ENCODE measurements around the gene KRT82.

KRT82 gene

GRCh38 chr12:52366738-52367485, 39.2 kb downstream of the KRT82 start, which contains the start of gene KRT85:
Gene KRT85 (minus strand): TSS chr12:52367481. CDS start chr12:52367405, 76 bp downstream.
- Histone ChIP-seq H3K36me3 (ENCODE audit: control insufficient read depth in 5 of 5, insufficient read depth in 5 of 5, low read length in 5 of 5) (no peaks in the 10 kb centered on the region), H3K27me3 (ENCODE audit: control insufficient read depth in 5 of 5, insufficient read depth in 4 of 5, low read length in 5 of 5) (peaks cover 0 to 13% (median 7%) of the 10 kb centered on the region in 5 donors), H3K4me3 (ENCODE audit: low read depth in 1 of 5, low read length in 5 of 5) (no peak within 1 kb of the TSS), H3K4me1 (ENCODE audit: control insufficient read depth in 5 of 5, insufficient read depth in 5 of 5, low read length in 5 of 5) (peaks cover 5 to 13% (median 11%) of the 10 kb centered on the region in 5 donors), H3K27ac (ENCODE audit: low read depth, low read length) (no peak within 1 kb of the TSS), H3K9ac (ENCODE audit: low read length in 5 of 5) (no peak within 1 kb of the TSS), H3K9me3 (ENCODE audit: control insufficient read depth in 5 of 5, low read length in 5 of 5) (no peaks in the 10 kb centered on the region)

- H3K4me1 ChIP-seq (ENCODE audit: control insufficient read depth in 5 of 5, insufficient read depth in 5 of 5, low read length in 5 of 5): no peaks in the 10 kb centered on the region
- no peak overlapping the region for H3K27ac ChIP-seq (ENCODE audit: low read depth, low read length)
- no peak overlapping the region for H3K4me3 ChIP-seq (ENCODE audit: low read depth in 1 of 5, low read length in 5 of 5)
- no peaks in the 10 kb centered on the region for H3K9me3 ChIP-seq (ENCODE audit: control insufficient read depth in 5 of 5, low read length in 5 of 5)
- no peaks in the 10 kb centered on the region for H3K36me3 ChIP-seq (ENCODE audit: control insufficient read depth in 5 of 5, insufficient read depth in 5 of 5, low read length in 5 of 5)
- H3K9ac ChIP-seq (ENCODE audit: low read length in 5 of 5): no peak overlapping the region
- peaks cover 0 to 17% (median 7%) of the 10 kb centered on the region in 5 donors for H3K27me3 ChIP-seq (ENCODE audit: control insufficient read depth in 5 of 5, insufficient read depth in 4 of 5, low read length in 5 of 5)
These were observed 41.1 kb downstream of the KRT82 start for GRCh38 chr12:52364901-52365489.

- H3K27ac ChIP-seq (ENCODE audit: low read depth, low read length): no peak overlapping the region
- no peak overlapping the region for H3K4me3 ChIP-seq (ENCODE audit: low read depth in 1 of 5, low read length in 5 of 5)
- H3K9me3 ChIP-seq (ENCODE audit: control insufficient read depth in 5 of 5, low read length in 5 of 5): no peaks in the 10 kb centered on the region
- H3K9ac ChIP-seq (ENCODE audit: low read length in 5 of 5): no peak overlapping the region
- H3K36me3 ChIP-seq (ENCODE audit: control insufficient read depth in 5 of 5, insufficient read depth in 5 of 5, low read length in 5 of 5): no peaks in the 10 kb centered on the region
- H3K4me1 ChIP-seq (ENCODE audit: control insufficient read depth in 5 of 5, insufficient read depth in 5 of 5, low read length in 5 of 5): peaks cover 0 to 3% (median 0%) of the 10 kb centered on the region in 5 donors
- peaks cover 0 to 14% (median 7%) of the 10 kb centered on the region in 5 donors for H3K27me3 ChIP-seq (ENCODE audit: control insufficient read depth in 5 of 5, insufficient read depth in 4 of 5, low read length in 5 of 5)
These were observed 42.1 kb downstream of the KRT82 start for GRCh38 chr12:52364061-52364460.

GRCh38 chr12:52363111-52363679, 42.9 kb downstream of the KRT82 start:
- Histone ChIP-seq H3K4me3 (ENCODE audit: low read depth in 1 of 5, low read length in 5 of 5) (no peak overlapping the region), H3K27ac (ENCODE audit: low read depth, low read length) (no peak overlapping the region), H3K4me1 (ENCODE audit: control insufficient read depth in 5 of 5, insufficient read depth in 5 of 5, low read length in 5 of 5) (peaks cover 0 to 3% (median 0%) of the 10 kb centered on the region in 5 donors), H3K27me3 (ENCODE audit: control insufficient read depth in 5 of 5, insufficient read depth in 4 of 5, low read length in 5 of 5) (peaks cover 0 to 18% (median 12%) of the 10 kb centered on the region in 5 donors), H3K9me3 (ENCODE audit: control insufficient read depth in 5 of 5, low read length in 5 of 5) (no peaks in the 10 kb centered on the region), H3K9ac (ENCODE audit: low read length in 5 of 5) (no peak overlapping the region), H3K36me3 (ENCODE audit: control insufficient read depth in 5 of 5, insufficient read depth in 5 of 5, low read length in 5 of 5) (no peaks in the 10 kb centered on the region)

- no peaks in the 10 kb centered on the region for H3K36me3 ChIP-seq (ENCODE audit: control insufficient read depth in 5 of 5, insufficient read depth in 5 of 5, low read length in 5 of 5)
- no peak overlapping the region for H3K9ac ChIP-seq (ENCODE audit: low read length in 5 of 5)
- H3K9me3 ChIP-seq (ENCODE audit: control insufficient read depth in 5 of 5, low read length in 5 of 5): no peaks in the 10 kb centered on the region
- H3K4me3 ChIP-seq (ENCODE audit: low read depth in 1 of 5, low read length in 5 of 5): no peak overlapping the region
- H3K27ac ChIP-seq (ENCODE audit: low read depth, low read length): no peak overlapping the region
- H3K4me1 ChIP-seq (ENCODE audit: control insufficient read depth in 5 of 5, insufficient read depth in 5 of 5, low read length in 5 of 5): peaks cover 0 to 3% (median 0%) of the 10 kb centered on the region in 5 donors
- peaks cover 0 to 18% (median 12%) of the 10 kb centered on the region in 5 donors for H3K27me3 ChIP-seq (ENCODE audit: control insufficient read depth in 5 of 5, insufficient read depth in 4 of 5, low read length in 5 of 5)
These were observed 43.9 kb downstream of the KRT82 start for GRCh38 chr12:52362118-52362726.

- H3K27me3 ChIP-seq (ENCODE audit: control insufficient read depth in 5 of 5, insufficient read depth in 4 of 5, low read length in 5 of 5): peaks cover 0 to 17% (median 11%) of the 10 kb centered on the region in 5 donors
- no peak overlapping the region for H3K9ac ChIP-seq (ENCODE audit: low read length in 5 of 5)
- no peak overlapping the region for H3K27ac ChIP-seq (ENCODE audit: low read depth, low read length)
- no peak overlapping the region for H3K4me3 ChIP-seq (ENCODE audit: low read depth in 1 of 5, low read length in 5 of 5)
- peaks cover 0 to 3% (median 0%) of the 10 kb centered on the region in 5 donors for H3K4me1 ChIP-seq (ENCODE audit: control insufficient read depth in 5 of 5, insufficient read depth in 5 of 5, low read length in 5 of 5)
- no peaks in the 10 kb centered on the region for H3K36me3 ChIP-seq (ENCODE audit: control insufficient read depth in 5 of 5, insufficient read depth in 5 of 5, low read length in 5 of 5)
- no peaks in the 10 kb centered on the region for H3K9me3 ChIP-seq (ENCODE audit: control insufficient read depth in 5 of 5, low read length in 5 of 5)
These were observed 44.6 kb downstream of the KRT82 start for GRCh38 chr12:52361553-52361952.

- H3K9me3 ChIP-seq (ENCODE audit: control insufficient read depth in 5 of 5, low read length in 5 of 5): no peaks in the 10 kb centered on the region
- no peaks in the 10 kb centered on the region for H3K36me3 ChIP-seq (ENCODE audit: control insufficient read depth in 5 of 5, insufficient read depth in 5 of 5, low read length in 5 of 5)
- no peak overlapping the region for H3K9ac ChIP-seq (ENCODE audit: low read length in 5 of 5)
- no peak overlapping the region for H3K27ac ChIP-seq (ENCODE audit: low read depth, low read length)
- H3K27me3 ChIP-seq (ENCODE audit: control insufficient read depth in 5 of 5, insufficient read depth in 4 of 5, low read length in 5 of 5): peaks cover 0 to 14% (median 7%) of the 10 kb centered on the region in 5 donors
- no peak overlapping the region for H3K4me3 ChIP-seq (ENCODE audit: low read depth in 1 of 5, low read length in 5 of 5)
- H3K4me1 ChIP-seq (ENCODE audit: control insufficient read depth in 5 of 5, insufficient read depth in 5 of 5, low read length in 5 of 5): peaks cover 0 to 3% (median 0%) of the 10 kb centered on the region in 5 donors
These were observed 45.4 kb downstream of the KRT82 start for GRCh38 chr12:52360663-52361271.

- Histone ChIP-seq H3K4me1 (ENCODE audit: control insufficient read depth in 5 of 5, insufficient read depth in 5 of 5, low read length in 5 of 5) (peaks cover 0 to 3% (median 0%) of the 10 kb centered on the region in 5 donors), H3K9me3 (ENCODE audit: control insufficient read depth in 5 of 5, low read length in 5 of 5) (no peaks in the 10 kb centered on the region), H3K9ac (ENCODE audit: low read length in 5 of 5) (no peak overlapping the region), H3K27ac (ENCODE audit: low read depth, low read length) (no peak overlapping the region), H3K4me3 (ENCODE audit: low read depth in 1 of 5, low read length in 5 of 5) (no peak overlapping the region), H3K36me3 (ENCODE audit: control insufficient read depth in 5 of 5, insufficient read depth in 5 of 5, low read length in 5 of 5) (no peaks in the 10 kb centered on the region), H3K27me3 (ENCODE audit: control insufficient read depth in 5 of 5, insufficient read depth in 4 of 5, low read length in 5 of 5) (peaks cover 0 to 18% (median 11%) of the 10 kb centered on the region in 5 donors)
These were observed 46.0 kb downstream of the KRT82 start for GRCh38 chr12:52360106-52360662.

GRCh38 chr12:52359621-52360061, 46.5 kb downstream of the KRT82 start:
- Histone ChIP-seq H3K27ac (ENCODE audit: low read depth, low read length) (no peak overlapping the region), H3K4me3 (ENCODE audit: low read depth in 1 of 5, low read length in 5 of 5) (no peak overlapping the region), H3K4me1 (ENCODE audit: control insufficient read depth in 5 of 5, insufficient read depth in 5 of 5, low read length in 5 of 5) (peaks cover 0 to 3% (median 0%) of the 10 kb centered on the region in 5 donors), H3K9me3 (ENCODE audit: control insufficient read depth in 5 of 5, low read length in 5 of 5) (no peaks in the 10 kb centered on the region), H3K9ac (ENCODE audit: low read length in 5 of 5) (no peak overlapping the region), H3K36me3 (ENCODE audit: control insufficient read depth in 5 of 5, insufficient read depth in 5 of 5, low read length in 5 of 5) (no peaks in the 10 kb centered on the region), H3K27me3 (ENCODE audit: control insufficient read depth in 5 of 5, insufficient read depth in 4 of 5, low read length in 5 of 5) (peaks cover 0 to 21% (median 7%) of the 10 kb centered on the region in 5 donors)

Data from subcutaneous abdominal adipose tissue (tissue), 5 donors.